ENCODE results near the gene BCR. TPM values are rescaled to one million over a fixed set of nuclear protein-coding genes. Genes with fewer than 3 reads are reported as not detected.

Gene BCR
- total RNA-seq, 1 experiment from 2014 or later = 77.0 TPM

DNA sequence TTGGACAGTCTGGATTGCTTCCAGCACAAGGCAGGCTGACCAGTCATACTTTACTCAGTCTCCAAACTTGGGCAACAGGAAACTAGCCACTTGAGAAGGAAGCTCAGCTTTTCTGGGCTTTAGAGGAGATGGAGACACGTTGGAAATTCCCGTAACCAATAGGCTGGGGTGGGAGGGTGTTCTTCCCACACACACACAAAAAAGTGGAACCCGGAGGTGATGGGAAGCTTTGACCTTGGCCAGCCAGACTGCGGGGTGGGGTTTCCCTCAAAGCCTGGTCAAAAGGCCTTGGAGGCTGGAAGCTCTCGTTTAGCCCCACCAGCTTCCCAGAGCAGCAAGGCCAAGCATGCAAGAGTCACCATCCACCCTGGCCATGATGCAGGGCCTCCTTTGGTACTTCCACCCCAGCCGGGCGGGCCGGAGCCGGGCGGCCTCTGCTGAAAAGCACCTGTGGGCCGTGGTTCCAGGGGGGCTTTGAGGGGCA lies 126.2 kb downstream of the BCR start:
- Histone ChIP-seq H2AK5ac (ENCODE audit: insufficient read length, low read length) (no peak overlapping the region), H3K79me2 (ENCODE audit: insufficient read depth, low read length) (no peaks in the 10 kb centered on the region), H3K56ac (ENCODE audit: insufficient read length, low read depth, low read length) (no peak overlapping the region), H2BK12ac (ENCODE audit: insufficient read length, low read depth, low read length) (no peak overlapping the region), H3K4ac (ENCODE audit: low read depth, low read length) (no peak overlapping the region), H3T11ph (ENCODE audit: low read length) (no peak overlapping the region), H3K27me3 (ENCODE audit: insufficient read depth, low read length) (no peaks in the 10 kb centered on the region), H3K27ac (ENCODE audit: insufficient read length, low read depth, low read length) (no peak overlapping the region), H3K18ac (ENCODE audit: insufficient read length, low read depth, low read length) (no peak overlapping the region), H3K79me1 (ENCODE audit: insufficient read depth, low read depth, low read length, poor library complexity, severe bottlenecking) (no peaks in the 10 kb centered on the region), H2BK15ac (ENCODE audit: low read depth, low read length) (no peak overlapping the region), H3K4me1 (ENCODE audit: insufficient read depth, low read length) (no peaks in the 10 kb centered on the region), H2BK5ac (ENCODE audit: insufficient read length, low read length) (no peak overlapping the region), H4K8ac (replicated peaks; ENCODE audit: insufficient read length, low read depth, low read length) (no peak overlapping the region), H4K5ac (ENCODE audit: insufficient read length, low read depth, low read length) (no peak overlapping the region), H2AFZ (ENCODE audit: low read length) (no peak overlapping the region), H4K91ac (ENCODE audit: insufficient read length, low read depth, low read length) (no peak overlapping the region), H3K4me2 (ENCODE audit: insufficient read depth, insufficient read length, low read length) (no peak overlapping the region), H2BK120ac (ENCODE audit: low read depth, low read length, poor library complexity, severe bottlenecking) (no peak overlapping the region), H3K14ac (ENCODE audit: insufficient read depth, low read length) (no peak overlapping the region), H3K23me2 (ENCODE audit: insufficient read length, low read depth, low read length, poor library complexity, severe bottlenecking) (no peaks in the 10 kb centered on the region), H3K9ac (ENCODE audit: extremely low read depth, insufficient read length, low read length) (no peak overlapping the region), H3K23ac (ENCODE audit: insufficient read length, low read depth, low read length) (no peak overlapping the region), H3K9me3 (ENCODE audit: control insufficient read depth, low read depth, low read length) (no peaks in the 10 kb centered on the region), H2BK20ac (ENCODE audit: low read depth, low read length, poor library complexity, severe bottlenecking) (no peak overlapping the region), H4K20me1 (ENCODE audit: control insufficient read depth, insufficient read depth, insufficient read length) (no peaks in the 10 kb centered on the region)
- Mint-ChIP-seq H3K9me3 (no peaks in the 10 kb centered on the region), H3K27ac (no peak overlapping the region; a peak in 1 of 7 replicates), H3K27me3 (ENCODE audit: low read depth) (no peaks in the 10 kb centered on the region), H3K4me3 (no peak overlapping the region), H3K36me3 (ENCODE audit: insufficient read depth in 1 of 3, low read depth in 3 of 3) (peaks cover 7 to 27% (median 22%) of the 10 kb centered on the region in 3 experiments; a peak in 6 of 7 replicates), H3K4me1 (peaks cover 0 to 2% of the 10 kb centered on the region in 2 experiments; a peak in 1 of 4 replicates)
- no peak for DNase-seq
- TF ChIP-seq, protein P1, sequence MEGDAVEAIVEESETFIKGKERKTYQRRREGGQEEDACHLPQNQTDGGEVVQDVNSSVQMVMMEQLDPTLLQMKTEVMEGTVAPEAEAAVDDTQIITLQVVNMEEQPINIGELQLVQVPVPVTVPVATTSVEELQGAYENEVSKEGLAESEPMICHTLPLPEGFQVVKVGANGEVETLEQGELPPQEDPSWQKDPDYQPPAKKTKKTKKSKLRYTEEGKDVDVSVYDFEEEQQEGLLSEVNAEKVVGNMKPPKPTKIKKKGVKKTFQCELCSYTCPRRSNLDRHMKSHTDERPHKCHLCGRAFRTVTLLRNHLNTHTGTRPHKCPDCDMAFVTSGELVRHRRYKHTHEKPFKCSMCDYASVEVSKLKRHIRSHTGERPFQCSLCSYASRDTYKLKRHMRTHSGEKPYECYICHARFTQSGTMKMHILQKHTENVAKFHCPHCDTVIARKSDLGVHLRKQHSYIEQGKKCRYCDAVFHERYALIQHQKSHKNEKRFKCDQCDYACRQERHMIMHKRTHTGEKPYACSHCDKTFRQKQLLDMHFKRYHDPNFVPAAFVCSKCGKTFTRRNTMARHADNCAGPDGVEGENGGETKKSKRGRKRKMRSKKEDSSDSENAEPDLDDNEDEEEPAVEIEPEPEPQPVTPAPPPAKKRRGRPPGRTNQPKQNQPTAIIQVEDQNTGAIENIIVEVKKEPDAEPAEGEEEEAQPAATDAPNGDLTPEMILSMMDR (conservative IDR thresholded peaks at IDR 0.05) = no peak
- WGBS (ENCODE audit: extremely low coverage, insufficient read length, low lambda C conversion rate) = no CpG with 5 or more reads among the region's 11 CpGs
